ENCODE measurements around the gene RIC1.
"Not testable (repeated sequence)": the region's sequence is repeated elsewhere in the genome, so short reads cannot be mapped to it uniquely, and the experiment has no call there.

Gene RIC1

DNA sequence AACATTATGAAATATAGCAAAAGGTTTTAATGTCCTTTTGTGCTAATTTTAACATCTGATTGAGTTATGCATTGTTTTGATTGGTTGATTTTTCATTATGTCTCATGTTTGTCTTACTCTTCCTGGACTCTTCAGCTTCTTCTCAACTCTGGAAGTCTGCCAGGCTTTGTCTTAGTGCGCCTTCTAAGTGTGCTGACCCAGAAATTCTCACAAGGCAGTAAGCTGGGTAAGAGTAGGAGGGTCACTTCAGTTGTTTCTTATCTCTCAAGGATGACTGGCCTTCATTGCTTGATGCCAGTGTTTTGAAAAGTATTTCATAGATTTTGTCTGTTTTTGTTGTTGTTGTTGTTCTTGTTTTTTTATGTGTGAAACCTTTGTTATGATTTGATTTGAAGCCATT is 59.2 kb downstream of the RIC1 start:
- Mint-ChIP-seq H3K27ac (ENCODE audit: low read depth) (no peak overlapping the region), H3K4me1 (peaks cover 12% of the 10 kb centered on the region), H3K4me3 (no peak overlapping the region), H3K9me3 (no peaks in the 10 kb centered on the region), H3K27me3 (no peaks in the 10 kb centered on the region), H3K36me3 (ENCODE audit: insufficient read depth) (peaks cover 1% of the 10 kb centered on the region)
- ATAC-seq (replicated peaks; ENCODE audit: extremely low read depth, poor library complexity, severe bottlenecking) (no peak), DNase-seq (ENCODE audit: low spot score in 2 of 2) (no peak)

DNA sequence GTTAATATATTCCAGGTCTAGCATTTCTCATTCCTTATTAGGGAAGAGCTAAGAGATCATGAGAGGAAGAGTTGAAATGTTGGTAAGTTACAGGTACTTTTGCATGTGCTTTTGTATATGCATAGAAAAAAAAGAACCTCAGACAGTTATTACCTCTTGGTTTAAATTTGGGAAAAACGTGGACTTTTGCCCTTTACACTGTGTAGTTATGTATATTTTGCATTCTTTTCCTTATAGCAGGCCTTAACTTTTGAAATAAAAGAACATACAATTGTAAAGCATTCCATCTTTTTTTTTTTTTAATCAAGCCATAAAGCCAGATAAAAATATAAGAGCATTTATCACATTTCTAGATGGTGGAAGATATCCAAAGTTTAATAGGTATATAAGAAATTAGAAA is 61.4 kb downstream of the RIC1 start:
- no peak for DNase-seq (ENCODE audit: low spot score in 2 of 2)
- no peaks in the 10 kb centered on the region for H3K36me3 Mint-ChIP-seq (ENCODE audit: insufficient read depth)
- ATAC-seq (replicated peaks; ENCODE audit: extremely low read depth, poor library complexity, severe bottlenecking), result no peak
- no peak overlapping the region for H3K4me3 Mint-ChIP-seq
- peaks cover 11% of the 10 kb centered on the region for H3K4me1 Mint-ChIP-seq
- no peaks in the 10 kb centered on the region for H3K27me3 Mint-ChIP-seq
- H3K9me3 Mint-ChIP-seq, result no peaks in the 10 kb centered on the region
- H3K27ac Mint-ChIP-seq (ENCODE audit: low read depth), result no peak overlapping the region

DNA sequence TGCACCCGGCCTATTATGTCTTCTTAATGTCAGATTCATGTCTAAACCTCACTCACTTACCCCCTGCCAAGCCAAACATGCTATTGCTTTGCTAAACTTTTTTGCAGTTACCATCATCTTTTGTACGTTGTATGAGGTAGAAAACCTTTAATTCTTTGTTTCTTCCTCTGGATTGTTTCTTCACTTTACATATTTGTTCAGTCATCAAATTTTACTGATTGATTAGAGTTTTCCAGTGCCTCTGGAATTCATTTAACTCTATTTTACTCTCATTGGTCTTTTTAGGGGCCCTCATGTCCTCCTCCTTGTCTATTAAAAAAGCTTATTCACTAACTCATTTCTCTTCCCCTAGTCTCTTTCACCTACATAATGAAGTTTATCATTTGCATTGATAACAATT is 67.0 kb downstream of the RIC1 start:
- Mint-ChIP-seq H3K4me1 (peaks cover 9% of the 10 kb centered on the region), H3K9me3 (no peaks in the 10 kb centered on the region), H3K27me3 (no peaks in the 10 kb centered on the region), H3K27ac (ENCODE audit: low read depth) (no peak overlapping the region), H3K36me3 (ENCODE audit: insufficient read depth) (peaks cover 3% of the 10 kb centered on the region), H3K4me3 (no peak overlapping the region)
- no peak for DNase-seq (ENCODE audit: low spot score in 2 of 2)
- ATAC-seq (replicated peaks; ENCODE audit: extremely low read depth, poor library complexity, severe bottlenecking), result no peak

DNA sequence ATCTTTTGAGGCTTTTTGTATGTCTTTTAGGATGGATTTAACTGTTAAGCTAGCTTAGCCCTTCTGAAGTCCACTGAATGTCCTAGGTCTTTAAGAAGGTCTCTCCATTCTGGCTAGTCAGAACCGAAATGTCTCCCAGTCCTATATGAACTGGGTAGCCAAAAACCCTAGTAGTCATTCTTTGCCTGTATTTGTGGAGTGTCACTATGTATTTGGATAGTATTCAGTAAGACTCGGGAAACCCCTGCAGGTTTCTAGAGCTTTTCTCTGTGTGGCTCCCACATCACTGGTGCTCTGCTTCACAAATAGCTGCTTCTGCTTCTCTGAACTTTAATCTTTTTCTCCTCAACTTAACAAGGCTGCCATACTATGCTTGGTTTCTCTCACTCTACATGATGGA is 68.0 kb downstream of the RIC1 start:
- DNase-seq (ENCODE audit: low spot score in 2 of 2), result no peak
- peaks cover 9% of the 10 kb centered on the region for H3K4me1 Mint-ChIP-seq
- H3K27me3 Mint-ChIP-seq, result no peaks in the 10 kb centered on the region
- H3K4me3 Mint-ChIP-seq, result no peak overlapping the region
- H3K27ac Mint-ChIP-seq (ENCODE audit: low read depth), result no peak overlapping the region
- no peaks in the 10 kb centered on the region for H3K9me3 Mint-ChIP-seq
- no peak for ATAC-seq (replicated peaks; ENCODE audit: extremely low read depth, poor library complexity, severe bottlenecking)
- peaks cover 3% of the 10 kb centered on the region for H3K36me3 Mint-ChIP-seq (ENCODE audit: insufficient read depth)

DNA sequence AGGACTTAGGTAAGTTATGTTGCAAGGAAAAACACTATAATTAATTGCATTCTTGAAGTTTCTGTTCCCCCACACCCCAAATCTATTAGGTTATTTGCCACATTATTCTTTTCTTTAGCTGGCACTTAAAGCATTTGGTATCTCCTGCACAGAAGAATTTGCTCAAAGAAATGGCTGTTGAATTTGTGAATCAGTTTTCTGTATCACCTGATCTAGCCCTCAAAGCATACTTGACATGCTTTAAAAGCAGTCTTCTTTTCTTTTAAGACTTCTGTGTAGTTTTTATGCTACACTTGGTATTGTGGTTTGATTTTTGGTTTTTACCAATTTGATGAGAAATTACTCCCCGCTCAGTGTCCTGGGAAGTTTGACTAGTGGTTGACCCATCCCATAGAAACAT is 69.1 kb downstream of the RIC1 start:
- no peak overlapping the region for H3K27ac Mint-ChIP-seq (ENCODE audit: low read depth)
- DNase-seq (ENCODE audit: low spot score in 2 of 2) (no peak), ATAC-seq (replicated peaks; ENCODE audit: extremely low read depth, poor library complexity, severe bottlenecking) (no peak)
- H3K4me1 Mint-ChIP-seq, result peaks cover 12% of the 10 kb centered on the region
- no peaks in the 10 kb centered on the region for H3K9me3 Mint-ChIP-seq
- H3K36me3 Mint-ChIP-seq (ENCODE audit: insufficient read depth), result peaks cover 5% of the 10 kb centered on the region
- H3K27me3 Mint-ChIP-seq, result no peaks in the 10 kb centered on the region
- no peak overlapping the region for H3K4me3 Mint-ChIP-seq

DNA sequence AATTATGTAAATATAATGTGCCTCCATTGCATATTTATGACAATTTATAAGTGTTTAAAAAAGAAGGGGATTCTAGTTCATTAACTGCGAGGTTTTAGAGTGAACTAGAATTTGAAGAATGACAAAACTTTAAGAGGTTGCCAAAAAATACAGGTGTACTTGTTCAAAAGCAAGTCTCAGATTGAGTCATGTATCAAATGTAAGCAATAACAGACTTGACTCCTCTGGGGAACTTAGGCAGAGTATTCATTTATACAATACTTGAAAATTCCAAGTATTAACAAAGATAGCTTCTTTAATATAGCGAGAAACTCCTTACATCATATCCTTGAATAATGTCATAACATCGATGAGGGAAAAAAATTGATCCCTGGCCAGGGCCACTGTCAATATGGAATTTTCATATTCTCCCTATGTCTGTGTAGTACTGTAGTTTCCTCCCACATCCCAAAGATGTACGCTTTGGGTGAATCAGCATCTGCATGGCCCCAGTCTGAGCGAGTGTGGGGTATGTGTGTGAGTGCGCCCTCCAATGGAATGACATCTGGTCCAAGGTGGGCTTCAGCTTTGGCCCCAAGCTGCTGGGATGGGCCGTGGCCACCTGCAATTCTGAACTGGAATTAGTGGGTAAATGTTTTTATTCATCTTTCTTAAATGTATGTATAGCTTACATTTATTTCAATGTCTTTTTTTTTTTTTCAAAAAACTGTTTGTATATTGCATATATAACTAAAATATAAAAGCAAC is 70.1 kb downstream of the RIC1 start:
- no peak for DNase-seq (ENCODE audit: low spot score in 2 of 2)
- no peak overlapping the region for H3K27ac Mint-ChIP-seq (ENCODE audit: low read depth)
- H3K27me3 Mint-ChIP-seq, result no peaks in the 10 kb centered on the region
- H3K4me1 Mint-ChIP-seq, result peaks cover 19% of the 10 kb centered on the region
- H3K9me3 Mint-ChIP-seq, result no peaks in the 10 kb centered on the region
- H3K4me3 Mint-ChIP-seq, result no peak overlapping the region
- H3K36me3 Mint-ChIP-seq (ENCODE audit: insufficient read depth), result peaks cover 5% of the 10 kb centered on the region
- ATAC-seq (replicated peaks; ENCODE audit: extremely low read depth, poor library complexity, severe bottlenecking), result no peak

DNA sequence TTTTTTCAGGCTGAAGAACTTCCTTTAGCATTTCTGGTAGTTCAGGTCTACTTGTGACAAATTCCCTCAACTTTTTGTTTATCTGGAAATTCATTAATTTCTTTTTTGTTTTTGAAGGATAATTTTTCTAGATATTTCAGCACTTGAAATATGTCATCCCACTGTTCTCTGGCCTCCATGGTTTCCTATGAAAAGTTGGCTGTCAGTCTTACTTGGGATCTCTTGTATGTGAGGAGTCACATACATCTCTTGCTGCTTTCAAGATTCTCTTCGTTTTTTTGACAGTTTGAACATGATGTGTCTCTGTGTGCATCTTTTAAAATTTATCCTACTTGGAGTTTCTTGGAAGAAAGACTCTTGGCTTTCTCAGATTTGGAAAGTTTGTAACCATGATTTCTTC is 79.5 kb downstream of the RIC1 start:
- ATAC-seq (replicated peaks; ENCODE audit: extremely low read depth, poor library complexity, severe bottlenecking) (no peak), DNase-seq (ENCODE audit: low spot score in 2 of 2) (no peak)
- Mint-ChIP-seq H3K9me3 (peaks cover 15% of the 10 kb centered on the region), H3K36me3 (ENCODE audit: insufficient read depth) (peaks cover 2% of the 10 kb centered on the region), H3K27ac (ENCODE audit: low read depth) (no peak overlapping the region), H3K27me3 (no peaks in the 10 kb centered on the region), H3K4me3 (no peak overlapping the region), H3K4me1 (peaks cover 3% of the 10 kb centered on the region)

DNA sequence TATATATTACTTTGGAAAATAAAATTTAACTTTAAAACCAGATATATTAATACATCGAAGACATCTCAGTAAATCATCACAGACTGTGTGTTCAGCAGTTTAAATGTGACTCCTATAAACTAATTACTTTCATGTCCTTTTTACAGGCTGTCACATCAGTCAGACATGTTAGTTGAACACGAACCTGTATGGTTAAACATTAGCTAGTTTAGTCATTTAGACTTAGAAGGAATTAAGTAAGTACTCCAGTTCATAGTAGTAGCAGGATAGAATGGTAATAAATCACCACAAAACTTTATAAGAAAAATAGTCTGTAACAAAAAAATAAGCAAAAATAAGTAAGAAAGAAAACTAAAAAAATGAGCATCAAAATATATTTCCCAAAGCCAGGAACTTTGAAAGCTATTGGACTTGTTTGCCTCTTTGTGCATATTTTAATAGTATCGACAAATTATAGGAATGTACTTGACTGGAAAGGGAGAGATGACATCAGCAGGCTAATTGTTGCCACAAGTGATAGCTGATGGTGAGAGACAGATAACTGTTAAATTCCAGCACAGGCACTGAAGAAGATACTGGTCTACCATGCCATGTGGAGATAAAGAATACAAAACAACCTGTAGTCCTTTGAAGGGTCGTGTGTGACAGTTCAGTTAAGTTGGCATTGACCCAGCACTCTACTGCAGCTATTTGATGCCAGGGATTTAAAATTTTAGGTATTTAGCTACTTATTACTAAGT is 83.9 kb downstream of the RIC1 start:
- no peak for DNase-seq (ENCODE audit: low spot score in 2 of 2)
- no peak overlapping the region for H3K4me3 Mint-ChIP-seq
- peaks cover 13% of the 10 kb centered on the region for H3K9me3 Mint-ChIP-seq
- ATAC-seq (replicated peaks; ENCODE audit: extremely low read depth, poor library complexity, severe bottlenecking), result no peak
- H3K27me3 Mint-ChIP-seq, result no peaks in the 10 kb centered on the region
- peaks cover 6% of the 10 kb centered on the region for H3K4me1 Mint-ChIP-seq
- peaks cover 12% of the 10 kb centered on the region for H3K36me3 Mint-ChIP-seq (ENCODE audit: insufficient read depth)
- H3K27ac Mint-ChIP-seq (ENCODE audit: low read depth), result no peak overlapping the region

DNA sequence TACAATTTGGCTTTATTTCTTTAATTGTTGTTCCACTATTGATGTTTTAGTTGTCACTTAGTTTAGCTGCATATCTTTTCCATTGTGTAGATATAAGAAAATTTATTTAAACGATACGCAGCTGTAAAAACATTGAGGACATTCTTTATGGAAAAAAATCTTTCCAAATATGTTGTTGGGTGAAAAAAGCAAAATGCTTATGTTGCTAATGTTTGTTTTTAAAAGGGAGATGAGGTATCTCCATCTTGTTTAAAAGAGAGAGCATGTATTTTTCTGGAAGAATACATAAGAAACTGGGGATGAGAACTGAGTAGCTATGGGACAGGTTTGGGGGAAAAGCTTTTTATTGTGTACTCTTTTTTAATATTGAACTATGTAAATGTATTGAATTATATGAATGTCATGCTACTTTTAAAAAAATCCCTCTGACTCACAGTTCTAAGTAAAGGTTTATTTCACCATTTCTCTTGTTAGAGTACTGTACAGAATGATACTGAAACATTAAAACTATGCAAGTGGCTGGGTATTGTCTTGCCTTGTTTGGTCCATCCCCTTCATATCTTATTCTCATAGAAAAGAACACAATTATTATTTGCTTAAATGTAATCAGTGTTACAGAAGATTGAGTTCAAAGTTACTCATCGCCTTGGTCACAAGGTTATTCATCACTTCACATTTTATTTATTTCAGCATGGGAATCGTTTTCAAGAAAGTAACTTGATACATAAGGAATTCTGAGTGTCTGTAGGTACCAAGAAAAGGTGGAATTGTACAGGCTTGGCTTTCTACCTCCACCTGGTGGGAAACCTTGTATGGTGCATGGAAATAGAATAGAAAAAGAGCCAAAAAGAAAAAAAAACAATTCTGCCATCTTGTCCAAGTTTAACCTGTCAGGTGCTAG is 85.8 kb downstream of the RIC1 start:
- no peak for ATAC-seq (replicated peaks; ENCODE audit: extremely low read depth, poor library complexity, severe bottlenecking)

DNA sequence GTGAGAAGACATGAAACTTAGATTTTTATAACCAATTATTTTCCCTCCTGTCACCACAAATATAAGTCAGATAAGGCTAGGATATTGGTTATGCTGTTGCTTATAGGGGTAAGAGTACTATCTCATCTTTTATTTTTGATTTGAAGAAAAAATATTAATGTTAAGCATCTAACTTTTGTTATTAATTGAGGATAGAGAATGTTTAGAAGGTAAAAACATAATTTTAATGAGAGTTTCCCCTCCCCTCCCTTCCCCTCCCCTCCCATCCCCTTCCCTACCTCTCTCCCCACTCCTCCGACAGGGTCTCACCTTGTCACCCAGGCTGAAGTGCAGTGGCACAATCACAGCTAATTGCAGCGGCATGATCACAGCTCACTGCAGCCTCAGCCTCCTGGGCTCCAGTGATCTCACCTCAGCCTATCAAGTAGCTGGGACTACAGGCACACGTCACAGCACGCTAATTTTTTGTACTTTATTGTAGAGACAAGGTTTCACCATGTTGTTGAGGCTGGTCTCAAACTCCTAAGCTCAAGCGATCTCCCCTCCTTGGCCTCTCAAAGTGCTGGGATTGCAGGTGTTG is 86.7 kb downstream of the RIC1 start:
- ATAC-seq (replicated peaks; ENCODE audit: extremely low read depth, poor library complexity, severe bottlenecking) (no peak), DNase-seq (ENCODE audit: low spot score in 2 of 2) (no peak)
- Mint-ChIP-seq H3K4me3 (no peak overlapping the region), H3K27ac (ENCODE audit: low read depth) (no peak overlapping the region), H3K9me3 (peaks cover 5% of the 10 kb centered on the region), H3K36me3 (ENCODE audit: insufficient read depth) (peaks cover 13% of the 10 kb centered on the region), H3K4me1 (peaks cover 6% of the 10 kb centered on the region), H3K27me3 (no peaks in the 10 kb centered on the region)

More for the DNA sequence above, 85.8 kb downstream of the RIC1 start:
- Mint-ChIP-seq H3K27me3 (no peaks in the 10 kb centered on the region), H3K9me3 (peaks cover 5% of the 10 kb centered on the region), H3K27ac (ENCODE audit: low read depth) (no peak overlapping the region), H3K36me3 (ENCODE audit: insufficient read depth) (peaks cover 13% of the 10 kb centered on the region), H3K4me1 (peaks cover 6% of the 10 kb centered on the region), H3K4me3 (no peak overlapping the region)
- no peak for DNase-seq (ENCODE audit: low spot score in 2 of 2)

DNA sequence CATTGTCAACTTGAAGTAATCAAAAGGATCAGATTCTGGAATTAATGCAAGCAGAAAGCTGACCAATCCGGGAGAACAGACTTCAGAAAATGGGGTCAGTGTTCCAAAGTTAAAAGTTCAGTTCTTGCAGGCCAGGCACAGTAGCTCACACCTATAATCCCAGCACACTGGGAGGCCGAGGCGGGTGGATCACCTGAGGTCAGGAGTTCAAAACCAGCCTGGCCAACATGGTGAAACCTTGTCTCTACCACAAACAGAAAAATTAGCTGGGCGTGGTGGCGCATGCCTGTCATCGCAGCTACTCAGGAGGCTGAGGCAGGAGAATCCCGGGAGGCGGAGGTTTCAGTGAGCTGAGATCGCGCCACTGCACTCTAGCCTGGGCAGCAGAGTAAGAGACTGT is 88.5 kb downstream of the RIC1 start:
- H3K27me3 Mint-ChIP-seq; DNase-seq (ENCODE audit: low spot score in 2 of 2); H3K27ac Mint-ChIP-seq (ENCODE audit: low read depth); H3K4me1 Mint-ChIP-seq; H3K4me3 Mint-ChIP-seq; ATAC-seq (replicated peaks; ENCODE audit: extremely low read depth, poor library complexity, severe bottlenecking); H3K9me3 Mint-ChIP-seq: not testable (repeated sequence)
- peaks cover 23% of the 10 kb centered on the region for H3K36me3 Mint-ChIP-seq (ENCODE audit: insufficient read depth)

DNA sequence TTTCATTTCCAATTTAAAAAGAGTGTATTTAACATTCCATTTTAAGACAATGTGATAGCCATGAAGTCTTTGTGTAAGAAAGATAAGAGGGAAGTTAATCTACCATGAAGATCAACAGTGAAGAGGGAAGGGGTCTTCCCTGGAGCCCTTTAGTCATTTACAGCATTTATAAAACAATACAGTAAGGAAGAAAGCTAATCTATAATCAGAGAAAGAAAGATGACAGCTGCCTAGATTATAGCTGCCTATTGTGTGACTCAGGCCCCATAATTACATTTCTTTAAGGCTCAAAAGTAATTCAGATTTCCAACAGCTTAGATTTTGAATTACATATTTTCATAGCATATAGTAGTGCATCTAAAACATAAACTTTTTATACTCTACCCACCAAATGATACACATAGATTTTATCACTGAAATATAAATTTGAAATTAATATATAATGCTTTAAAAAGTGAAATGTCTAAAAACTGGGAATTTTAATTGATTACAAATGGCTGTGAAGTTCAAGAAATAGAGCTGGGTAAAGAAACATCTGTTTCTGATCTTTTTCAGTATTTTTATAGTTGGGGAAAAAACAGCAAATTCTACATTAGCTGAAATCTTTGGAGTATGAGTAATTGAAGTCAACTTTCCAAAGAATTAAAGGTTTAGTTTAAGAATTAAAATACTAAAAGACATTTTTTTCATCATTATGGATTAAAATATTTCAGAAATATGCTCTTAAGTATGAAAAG is 89.6 kb downstream of the RIC1 start:
- Mint-ChIP-seq H3K4me3 (no peak overlapping the region), H3K27ac (ENCODE audit: low read depth) (no peak overlapping the region), H3K9me3 (peaks cover 5% of the 10 kb centered on the region), H3K36me3 (ENCODE audit: insufficient read depth) (peaks cover 20% of the 10 kb centered on the region), H3K4me1 (peaks cover 6% of the 10 kb centered on the region), H3K27me3 (no peaks in the 10 kb centered on the region)
- ATAC-seq (replicated peaks; ENCODE audit: extremely low read depth, poor library complexity, severe bottlenecking), result no peak
- DNase-seq (ENCODE audit: low spot score in 2 of 2), result no peak
